ENCODE results near the gene GPR158.

- no peak for TF ChIP-seq PATZ1 (CRISPR knock-in tag; IDR thresholded peaks at IDR 0.05; ENCODE audit: borderline replicate concordance)
- no peak for TF ChIP-seq OSR1 (CRISPR knock-in tag; IDR thresholded peaks at IDR 0.05)
- TF ChIP-seq ARNTL (CRISPR knock-in tag; IDR thresholded peaks at IDR 0.05; ENCODE audit: borderline replicate concordance, low read depth): no peak
- TF ChIP-seq ISL1 (CRISPR knock-in tag; IDR thresholded peaks at IDR 0.05): no peak
- no peak for TF ChIP-seq ESRRG (CRISPR knock-in tag; IDR thresholded peaks at IDR 0.05)
- no peak for TF ChIP-seq ZFP3 (CRISPR knock-in tag; IDR thresholded peaks at IDR 0.05)
- no peak for TF ChIP-seq ZFP30 (CRISPR knock-in tag; IDR thresholded peaks at IDR 0.05)
- TF ChIP-seq POU6F1 (CRISPR knock-in tag; IDR thresholded peaks at IDR 0.05; ENCODE audit: borderline replicate concordance, low read depth): no peak
- TF ChIP-seq PPARA (CRISPR knock-in tag; IDR thresholded peaks at IDR 0.05; ENCODE audit: borderline replicate concordance): no peak
- TF ChIP-seq CSRNP3 (CRISPR knock-in tag; IDR thresholded peaks at IDR 0.05): no peak
Observed at GRCh38 chr10:25651534-25651933, 476.7 kb downstream of the GPR158 start.
